Activated naive CD8-positive, alpha-beta T cell treated with anti-CD3 and anti-CD28 coated beads, Interleukin-2, amount 10 ng/mL, durations not matched to agents 7 days and 5 days (primary cell): ENCODE measurements around the gene PHF12. TPM values are rescaled to one million over a fixed set of nuclear protein-coding genes. Genes with fewer than 3 reads are reported as not detected.
A peak's percentile ranks its signal among the peaks of the same experiment; 100 is the strongest.

Source experiments
- ATAC-seq: fragments of 150-1000 bp; cut with Tn5 transposase; one replicate; pipeline ENCODE4 v1.10.0; 2021; ENCODE audit warnings: low read depth, moderate library complexity
- POLR2A ChIA-PET: fragments of 350-600 bp; sonication (Branson Sonifier 250); formaldehyde crosslinking; loops from one replicate; lab custom pipeline; 2021; ENCODE audit warnings: antibody characterized with exemption; lab: Charles Lee
- DNase-seq: peaks from one replicate; pipeline ENCODE4 v3.0.0; 2021
- H3K27ac Mint-ChIP-seq: one replicate; pipeline ENCODE4 v1.8.0; 2022; ENCODE audit warnings: mild to moderate bottlenecking, mixed read lengths
- H3K27me3 Mint-ChIP-seq: one replicate; pipeline ENCODE4 v1.8.0; 2022; ENCODE audit warnings: mild to moderate bottlenecking, moderate library complexity, mixed read lengths
- H3K36me3 Mint-ChIP-seq: one replicate; pipeline ENCODE4 v1.8.0; 2021; ENCODE audit warnings: mild to moderate bottlenecking, mixed read lengths
- H3K4me1 Mint-ChIP-seq: one replicate; pipeline ENCODE4 v1.8.0; 2021; ENCODE audit warnings: mixed read lengths
- H3K4me3 Mint-ChIP-seq: one replicate; pipeline ENCODE4 v1.8.0; 2022; ENCODE audit warnings: mild to moderate bottlenecking, moderate library complexity, mixed read lengths
- H3K9me3 Mint-ChIP-seq: one replicate; pipeline ENCODE4 v1.8.0; 2021; ENCODE audit warnings: mixed read lengths
- total RNA-seq, 2 experiments: library from RNA; stranded (reverse); gene quantifications; one replicate each; pipeline ENCODE4 v1.2.3, GENCODE V29; 2021

PHF12 gene
- total RNA-seq, 2 experiments from 2014 or later: 98.6 to 99.9 TPM

DNA sequence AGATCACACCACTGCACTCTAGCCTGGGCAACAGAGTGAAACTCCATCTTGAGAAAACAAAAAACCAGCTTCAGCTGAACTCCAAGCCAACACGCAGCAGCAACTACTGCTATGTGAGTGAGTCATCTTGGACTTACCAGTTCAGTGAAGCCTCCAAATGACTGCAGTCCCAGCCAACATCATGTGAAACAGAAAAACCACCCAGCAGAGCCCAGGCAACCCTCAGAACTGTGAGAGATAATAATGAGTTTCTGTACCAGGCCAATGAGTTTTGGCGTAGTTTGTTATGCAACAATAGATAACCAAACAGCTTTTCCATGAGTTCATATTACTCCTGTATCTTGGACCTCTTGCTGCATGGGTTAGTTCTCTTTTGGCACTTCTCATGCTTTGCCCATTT is 23.3 kb downstream of the PHF12 start:
- peaks cover 35% of the 10 kb centered on the region for H3K4me1 Mint-ChIP-seq
- peaks cover 51% of the 10 kb centered on the region for H3K36me3 Mint-ChIP-seq
- no peak for ATAC-seq
- peak overlapping the region; percentile 59 for H3K27ac Mint-ChIP-seq
- H3K4me3 Mint-ChIP-seq: no peak overlapping the region
- peaks cover 1% of the 10 kb centered on the region for H3K9me3 Mint-ChIP-seq
- no peaks in the 10 kb centered on the region for H3K27me3 Mint-ChIP-seq
- DNase-seq: no peak
- POLR2A ChIA-PET: interaction anchor here (1.6 to 2.1 kb wide), 2 partner anchors 21 to 30 kb away, joined by 4 to 9 read pairs; partner anchors contain the start of gene FLOT2

DNA sequence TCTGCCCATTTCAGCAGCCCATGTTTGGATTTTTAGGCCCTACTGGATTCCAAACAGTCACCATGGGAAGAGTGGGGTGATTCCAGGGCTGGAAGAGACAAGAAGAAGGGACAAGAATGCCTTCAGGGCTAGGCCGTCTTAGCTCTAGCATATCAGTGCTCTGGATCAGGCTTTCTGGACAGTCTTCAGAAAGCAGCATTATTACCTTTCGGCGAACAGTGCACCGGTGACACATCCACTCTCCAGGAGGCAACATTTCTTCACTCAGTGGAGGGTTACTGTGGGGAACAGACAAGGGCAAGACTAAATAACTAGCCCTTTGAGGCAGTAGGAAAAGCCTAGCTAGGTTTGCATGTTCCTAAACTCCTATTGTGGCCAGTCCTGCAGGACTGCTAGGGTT is 24.5 kb downstream of the PHF12 start:
- ATAC-seq: no peak
- Mint-ChIP-seq H3K4me3 (no peak overlapping the region), H3K36me3 (peaks cover 52% of the 10 kb centered on the region)

DNA sequence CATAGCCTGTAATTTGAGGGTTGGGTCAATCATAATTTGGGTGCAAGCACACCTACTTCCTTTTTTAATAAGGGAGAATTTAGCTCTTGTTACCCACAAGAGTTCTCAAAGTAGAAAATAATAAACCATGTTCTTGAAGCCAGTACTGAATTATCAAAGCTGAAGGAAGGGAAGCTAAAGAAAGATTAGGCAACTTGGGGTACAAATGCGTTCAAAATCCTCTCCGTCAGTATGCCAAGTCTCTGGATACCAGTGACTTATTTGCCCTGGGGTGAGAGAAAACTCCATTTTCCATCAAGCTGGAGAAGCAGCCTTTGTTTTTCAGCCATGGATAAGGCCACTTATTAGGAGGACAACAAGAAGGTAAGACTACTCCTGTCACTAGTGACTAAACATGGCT is 25.0 kb downstream of the PHF12 start:
- Mint-ChIP-seq H3K36me3 (peaks cover 52% of the 10 kb centered on the region), H3K27me3 (no peaks in the 10 kb centered on the region), H3K4me1 (peaks cover 35% of the 10 kb centered on the region), H3K9me3 (peaks cover 1% of the 10 kb centered on the region), H3K27ac (peak overlapping the region; percentile 88), H3K4me3 (peak overlapping the region; percentile 62)
- POLR2A ChIA-PET: interaction anchor here (0.6 to 2.1 kb wide), 6 partner anchors 10 to 206 kb away, joined by 3 to 10 read pairs (median 4); partner anchors contain the start of genes FLOT2, PHF12 and RPL23A
- no peak for ATAC-seq
- DNase-seq: no peak

More for the DNA sequence above, 24.5 kb downstream of the PHF12 start:
- Mint-ChIP-seq H3K9me3 (peaks cover 1% of the 10 kb centered on the region), H3K27me3 (no peaks in the 10 kb centered on the region), H3K27ac (peak overlapping the region; percentile 88), H3K4me1 (peaks cover 35% of the 10 kb centered on the region)
- POLR2A ChIA-PET: interaction anchor here (0.9 to 2.1 kb wide), 7 partner anchors 10 to 207 kb away, joined by 3 to 10 read pairs (median 4); partner anchors contain the start of genes FLOT2, PHF12, RPL23A and TLCD1
- DNase-seq: no peak

GRCh38 chr17:28925912-28926365 is 25.4 kb downstream of the PHF12 start:
- peak overlapping the region; percentile 88 for H3K27ac Mint-ChIP-seq
- peak overlapping the region; percentile 62 for H3K4me3 Mint-ChIP-seq
- POLR2A ChIA-PET: interaction anchor here (0.6 to 2.1 kb wide), 4 partner anchors 24 to 199 kb away, joined by 3 to 10 read pairs (median 3); partner anchors contain the start of gene PHF12
- H3K9me3 Mint-ChIP-seq: peaks cover 1% of the 10 kb centered on the region
- H3K36me3 Mint-ChIP-seq: peaks cover 53% of the 10 kb centered on the region
- peaks cover 35% of the 10 kb centered on the region for H3K4me1 Mint-ChIP-seq
- DNase-seq (no peak), ATAC-seq (peak; percentile 87)
- H3K27me3 Mint-ChIP-seq: no peaks in the 10 kb centered on the region

GRCh38 chr17:28920201-28920600 is 31.1 kb downstream of the PHF12 start:
- H3K4me3 Mint-ChIP-seq: no peak overlapping the region
- POLR2A ChIA-PET: no interaction called here
- no peaks in the 10 kb centered on the region for H3K9me3 Mint-ChIP-seq
- no peak for ATAC-seq
- H3K36me3 Mint-ChIP-seq: peaks cover 37% of the 10 kb centered on the region
- DNase-seq: no peak
- no peak overlapping the region for H3K27ac Mint-ChIP-seq
- H3K4me1 Mint-ChIP-seq: peaks cover 9% of the 10 kb centered on the region
- H3K27me3 Mint-ChIP-seq: no peaks in the 10 kb centered on the region

DNA sequence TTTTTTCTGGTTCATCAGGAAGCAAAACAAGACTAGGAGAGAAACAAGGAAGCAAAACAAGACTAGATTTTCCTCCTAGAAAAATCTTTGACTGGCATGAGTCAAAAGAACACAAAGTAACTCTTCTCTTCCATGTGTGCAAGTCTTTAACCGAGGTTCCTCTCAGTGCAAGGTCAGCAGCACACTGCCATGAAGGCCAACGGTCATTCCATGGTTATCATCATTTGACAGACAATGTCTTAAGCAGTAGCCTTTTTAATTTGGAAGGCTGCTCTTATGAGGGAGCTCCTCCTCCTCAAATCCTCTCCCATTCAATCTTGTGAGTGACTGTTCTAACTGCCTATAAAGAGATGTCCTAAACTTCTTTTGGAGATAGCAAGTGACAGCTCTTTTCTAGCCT is 33.0 kb downstream of the PHF12 start:
- DNase-seq: no peak
- Mint-ChIP-seq H3K4me3 (no peak overlapping the region), H3K27me3 (no peaks in the 10 kb centered on the region), H3K27ac (peak overlapping the region; percentile 19), H3K9me3 (no peaks in the 10 kb centered on the region), H3K4me1 (no peaks in the 10 kb centered on the region), H3K36me3 (peaks cover 38% of the 10 kb centered on the region)
- no peak for ATAC-seq
- POLR2A ChIA-PET: no interaction called here

DNA sequence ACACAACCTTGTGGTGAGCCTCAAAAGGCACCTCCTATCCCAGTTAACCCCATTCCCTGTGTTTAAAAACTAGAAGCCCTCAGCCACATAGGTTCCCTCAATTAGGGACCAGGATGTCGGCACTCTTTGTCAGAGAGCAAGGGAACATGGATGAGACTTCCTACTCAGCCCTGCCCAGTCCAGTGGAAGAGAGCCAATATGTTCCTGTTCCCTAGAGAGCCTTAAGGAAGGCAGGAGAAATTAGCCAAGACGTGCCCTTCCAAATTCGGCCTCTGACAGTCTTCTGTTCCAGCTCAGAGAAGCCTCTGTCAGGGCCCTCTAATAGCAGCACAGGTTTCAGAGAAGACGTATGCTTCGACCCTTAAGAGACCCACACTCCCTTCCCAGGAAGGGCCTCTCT is 33.9 kb downstream of the PHF12 start:
- no peaks in the 10 kb centered on the region for H3K4me1 Mint-ChIP-seq
- H3K27me3 Mint-ChIP-seq: no peaks in the 10 kb centered on the region
- peaks cover 38% of the 10 kb centered on the region for H3K36me3 Mint-ChIP-seq
- ATAC-seq: no peak
- POLR2A ChIA-PET: no interaction called here
- no peak for DNase-seq
- no peak overlapping the region for H3K27ac Mint-ChIP-seq
- H3K9me3 Mint-ChIP-seq: no peaks in the 10 kb centered on the region
- no peak overlapping the region for H3K4me3 Mint-ChIP-seq

- peaks cover 38% of the 10 kb centered on the region for H3K36me3 Mint-ChIP-seq
- no peak overlapping the region for H3K4me3 Mint-ChIP-seq
- H3K27ac Mint-ChIP-seq: no peak overlapping the region
- H3K4me1 Mint-ChIP-seq: no peaks in the 10 kb centered on the region
- ATAC-seq: no peak
- H3K9me3 Mint-ChIP-seq: no peaks in the 10 kb centered on the region
- POLR2A ChIA-PET: no interaction called here
- no peak for DNase-seq
- no peaks in the 10 kb centered on the region for H3K27me3 Mint-ChIP-seq
Observed at GRCh38 chr17:28917029-28917428, 34.3 kb downstream of the PHF12 start.

DNA sequence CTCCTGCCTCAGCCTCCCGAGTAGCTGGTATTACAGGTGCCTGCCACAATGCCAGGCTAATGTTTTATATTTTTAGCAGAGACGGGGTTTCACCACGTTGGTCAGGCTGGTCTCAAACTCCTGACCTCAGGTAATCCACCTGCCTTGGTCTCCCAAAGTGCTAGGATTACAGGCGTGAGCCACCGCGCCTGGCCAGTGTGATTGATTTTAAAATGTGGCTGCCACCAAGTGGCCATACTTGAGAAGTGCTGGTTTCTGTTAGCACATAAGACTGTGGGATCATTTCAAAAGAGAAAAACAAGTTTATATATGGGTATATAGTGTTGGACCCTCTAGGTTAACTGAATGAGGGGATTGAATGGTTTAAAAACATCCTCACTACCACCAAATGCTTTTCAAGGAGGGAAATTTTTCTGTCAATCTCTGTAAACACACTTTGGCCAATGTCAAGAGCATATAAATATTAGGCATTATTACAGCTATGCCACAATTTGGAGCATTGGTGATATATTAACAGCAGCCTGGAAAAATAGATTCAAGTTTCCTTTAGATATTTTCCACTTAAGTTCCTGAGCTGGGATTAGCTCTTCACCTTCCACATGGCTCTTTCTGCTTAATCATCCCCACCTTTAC is 34.9 kb downstream of the PHF12 start:
- POLR2A ChIA-PET: interaction anchor here (1.6 kb wide), 1 partner anchor 190 kb away, joined by 5 read pairs; no protein-coding TSS in a partner anchor
- DNase-seq: no peak
- H3K36me3 Mint-ChIP-seq: peaks cover 33% of the 10 kb centered on the region
- H3K9me3 Mint-ChIP-seq: no peaks in the 10 kb centered on the region
- H3K4me1 Mint-ChIP-seq: no peaks in the 10 kb centered on the region
- H3K4me3 Mint-ChIP-seq: no peak overlapping the region
- ATAC-seq: peak; percentile 70
- no peaks in the 10 kb centered on the region for H3K27me3 Mint-ChIP-seq
- H3K27ac Mint-ChIP-seq: no peak overlapping the region

DNA sequence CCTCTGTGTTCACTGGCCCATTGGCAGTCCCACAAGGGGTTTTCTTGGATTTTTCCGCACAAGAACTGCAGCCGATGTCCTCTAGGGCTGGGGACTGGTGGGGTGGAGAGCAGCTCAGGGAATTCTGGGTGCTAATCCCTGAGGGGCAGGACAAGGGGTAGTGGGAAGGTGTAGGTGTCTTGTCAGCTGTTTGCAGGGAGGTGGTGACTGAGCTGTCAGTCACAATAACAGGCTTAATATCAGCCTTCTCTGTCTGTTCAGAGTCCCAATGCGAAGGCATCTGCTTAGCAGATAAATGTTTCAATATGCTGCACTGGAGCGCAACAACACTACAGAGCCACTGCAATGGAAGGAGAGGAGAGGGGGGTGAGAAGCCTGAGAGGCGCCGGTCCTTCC is 38.4 kb downstream of the PHF12 start:
- no peaks in the 10 kb centered on the region for H3K4me1 Mint-ChIP-seq
- H3K9me3 Mint-ChIP-seq: no peaks in the 10 kb centered on the region
- H3K27ac Mint-ChIP-seq: no peak overlapping the region
- no peak overlapping the region for H3K4me3 Mint-ChIP-seq
- H3K36me3 Mint-ChIP-seq: peaks cover 32% of the 10 kb centered on the region
- POLR2A ChIA-PET: interaction anchor here (1.6 kb wide), 1 partner anchor 186 kb away, joined by 3 read pairs; no protein-coding TSS in a partner anchor
- ATAC-seq (no peak), DNase-seq (no peak)
- no peaks in the 10 kb centered on the region for H3K27me3 Mint-ChIP-seq

GRCh38 chr17:28912281-28912937 is 38.9 kb downstream of the PHF12 start:
- H3K4me3 Mint-ChIP-seq: no peak overlapping the region
- no peaks in the 10 kb centered on the region for H3K9me3 Mint-ChIP-seq
- no peak overlapping the region for H3K27ac Mint-ChIP-seq
- POLR2A ChIA-PET: interaction anchor here (1.6 kb wide), 1 partner anchor 185 kb away, joined by 3 read pairs; no protein-coding TSS in a partner anchor
- no peaks in the 10 kb centered on the region for H3K27me3 Mint-ChIP-seq
- DNase-seq: no peak
- peaks cover 33% of the 10 kb centered on the region for H3K36me3 Mint-ChIP-seq
- H3K4me1 Mint-ChIP-seq: no peaks in the 10 kb centered on the region
- no peak for ATAC-seq

GRCh38 chr17:28911411-28912045 is 39.8 kb downstream of the PHF12 start:
- Mint-ChIP-seq H3K36me3 (peaks cover 39% of the 10 kb centered on the region), H3K27ac (no peak overlapping the region), H3K4me3 (no peak overlapping the region), H3K4me1 (no peaks in the 10 kb centered on the region), H3K27me3 (no peaks in the 10 kb centered on the region), H3K9me3 (no peaks in the 10 kb centered on the region)
- POLR2A ChIA-PET: no interaction called here
- no peak for DNase-seq
- ATAC-seq: no peak

DNA sequence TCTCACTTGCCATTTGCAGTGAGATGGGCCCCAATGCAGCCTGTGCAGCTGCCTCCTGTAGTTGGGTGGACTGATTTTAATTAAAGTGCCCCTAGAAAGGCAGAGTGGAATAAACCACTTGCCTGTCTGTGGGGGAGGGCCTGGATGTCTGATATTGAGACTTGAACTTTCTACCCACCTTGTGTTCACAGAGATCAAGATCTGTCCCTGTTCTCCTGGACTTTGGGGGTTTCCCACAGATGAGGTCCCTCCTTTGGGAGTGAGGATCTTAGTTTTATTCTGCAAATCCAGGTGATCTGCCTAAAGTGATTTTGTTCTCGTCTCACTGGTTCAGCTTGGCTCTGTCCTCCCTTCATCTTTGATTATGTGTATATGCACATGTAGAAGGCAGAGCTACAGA is 40.8 kb downstream of the PHF12 start:
- Mint-ChIP-seq H3K4me3 (no peak overlapping the region), H3K36me3 (peaks cover 38% of the 10 kb centered on the region)

More for the DNA sequence above, 40.8 kb downstream of the PHF12 start:
- POLR2A ChIA-PET: no interaction called here
- ATAC-seq (no peak), DNase-seq (no peak)
- no peak overlapping the region for H3K27ac Mint-ChIP-seq
- no peaks in the 10 kb centered on the region for H3K4me1 Mint-ChIP-seq
- no peaks in the 10 kb centered on the region for H3K9me3 Mint-ChIP-seq
- H3K27me3 Mint-ChIP-seq: no peaks in the 10 kb centered on the region
